SK-N-SH treated with all-trans-retinoic acid at 6 μM for 48 hours (cell line): ENCODE data around the gene MAP1S.

Experiments used
- ARNTL ChIP-seq: fragments of 450-650 bp; formaldehyde crosslinking; IDR thresholded peaks from 2 replicates; pipeline ENCODE4 v1.5.0; 2020; ENCODE audit warnings: low read depth, mild to moderate bottlenecking, moderate library complexity, borderline replicate concordance
- CREB5 ChIP-seq: fragments of 250-450 bp; sonication (Bioruptor Pico); IDR thresholded peaks from 2 replicates; pipeline ENCODE4 v1.5.1; 2020; ENCODE audit warnings: low read depth, mild to moderate bottlenecking, moderate library complexity
- CSDC2 ChIP-seq: fragments of 250-450 bp; sonication (Bioruptor Pico); IDR thresholded peaks from 2 replicates; pipeline ENCODE4 v1.5.0; 2020; ENCODE audit warnings: mild to moderate bottlenecking, moderate library complexity
- GLIS3 ChIP-seq: fragments of 250-450 bp; sonication (Bioruptor Pico); IDR thresholded peaks from 2 replicates; pipeline ENCODE4 v1.5.0; 2020; ENCODE audit warnings: mild to moderate bottlenecking, moderate library complexity
- OSR1 ChIP-seq: fragments of 250-450 bp; sonication (Bioruptor Pico); IDR thresholded peaks from 2 replicates; pipeline ENCODE4 v1.8.0; 2022; ENCODE audit warnings: moderate library complexity, mild to moderate bottlenecking, inconsistent platforms
- RARB ChIP-seq: fragments of 250-450 bp; sonication (Bioruptor Pico); IDR thresholded peaks from 2 replicates; pipeline ENCODE4 v1.8.0; 2021; ENCODE audit warnings: mild to moderate bottlenecking, moderate library complexity
- TSHZ2 ChIP-seq: fragments of 250-450 bp; sonication (Bioruptor Pico); IDR thresholded peaks from 2 replicates; pipeline ENCODE4 v1.5.0; 2020; ENCODE audit warnings: mild to moderate bottlenecking, moderate library complexity
- ZFP3 ChIP-seq: fragments of 250-450 bp; sonication (Bioruptor Pico); IDR thresholded peaks from 2 replicates; pipeline ENCODE4 v1.5.0; 2020; ENCODE audit warnings: mild to moderate bottlenecking, moderate library complexity
- ZNF70 ChIP-seq: fragments of 450-650 bp; formaldehyde crosslinking; IDR thresholded peaks from 2 replicates; pipeline ENCODE4 v1.5.0; 2020; ENCODE audit warnings: mild to moderate bottlenecking, moderate library complexity
- ZNF8 ChIP-seq: fragments of 450-650 bp; formaldehyde crosslinking; IDR thresholded peaks from 2 replicates; pipeline ENCODE4 v1.5.0; 2020; ENCODE audit warnings: mild to moderate bottlenecking, moderate library complexity

GRCh38 chr19:17735410-17735809, 16.1 kb downstream of the MAP1S start:
- TF ChIP-seq ZFP3 (CRISPR knock-in tag) (no peak), ZNF8 (no peak), TSHZ2 (CRISPR knock-in tag) (no peak), CSDC2 (CRISPR knock-in tag) (no peak), OSR1 (CRISPR knock-in tag) (no peak), CREB5 (no peak), GLIS3 (CRISPR knock-in tag) (no peak), RARB (no peak), ARNTL (CRISPR knock-in tag) (no peak), ZNF70 (CRISPR knock-in tag) (no peak)
